Measurements from ENCODE around the gene BCL2.

- TF ChIP-seq POLR2AphosphoS5 (IDR thresholded peaks at IDR 0.05; ENCODE audit: borderline replicate concordance, low read depth, low read length): no peak
- no peak for TF ChIP-seq EZH2 (IDR thresholded peaks at IDR 0.05)
Observed at GRCh38 chr18:63189041-63189440, 130.5 kb downstream of the BCL2 start.

Data from SK-N-MC (cell line).